HG03439 (cell line): ENCODE results near the gene MAPK10.

Experiments used
- ATAC-seq: cut with Tn5 transposase; IDR thresholded peaks from one replicate; pipeline ENCODE4 v1.9.1; 2021; ENCODE audit warnings: mild to moderate bottlenecking, moderate library complexity; ENCODE audit not compliant: unreplicated experiment

Gene MAPK10

GRCh38 chr4:86280246-86280645 lies 79.6 kb downstream of the MAPK10 start:
- ATAC-seq: no peak

- no peak for ATAC-seq
These were observed 80.4 kb downstream of the MAPK10 start for GRCh38 chr4:86279293-86279960.

- ATAC-seq: no peak
These were observed 81.7 kb downstream of the MAPK10 start for GRCh38 chr4:86278126-86278525.

GRCh38 chr4:86274642-86275041 lies 85.2 kb downstream of the MAPK10 start:
- no peak for ATAC-seq

- no peak for ATAC-seq
These were observed 87.2 kb downstream of the MAPK10 start for GRCh38 chr4:86272669-86273068.

GRCh38 chr4:86271057-86271456 lies 88.8 kb downstream of the MAPK10 start:
- no peak for ATAC-seq

GRCh38 chr4:86269354-86269753 lies 90.5 kb downstream of the MAPK10 start:
- ATAC-seq: no peak

- no peak for ATAC-seq
These were observed 95.6 kb downstream of the MAPK10 start for GRCh38 chr4:86264241-86264640.

- ATAC-seq: no peak
These were observed 98.2 kb downstream of the MAPK10 start for GRCh38 chr4:86261636-86262035.

GRCh38 chr4:86256086-86256485 lies 103.8 kb downstream of the MAPK10 start:
- ATAC-seq: no peak

GRCh38 chr4:86250619-86251018 lies 109.2 kb downstream of the MAPK10 start:
- no peak for ATAC-seq

GRCh38 chr4:86250006-86250405 lies 109.8 kb downstream of the MAPK10 start:
- ATAC-seq: no peak

- ATAC-seq: no peak
These were observed 110.8 kb downstream of the MAPK10 start for GRCh38 chr4:86249074-86249473.

GRCh38 chr4:86247906-86248305 lies 111.9 kb downstream of the MAPK10 start:
- ATAC-seq: no peak

GRCh38 chr4:86247320-86247719 lies 112.5 kb downstream of the MAPK10 start:
- no peak for ATAC-seq

GRCh38 chr4:86243750-86244149 lies 116.1 kb downstream of the MAPK10 start:
- ATAC-seq: no peak

GRCh38 chr4:86242677-86243076 lies 117.2 kb downstream of the MAPK10 start:
- ATAC-seq: no peak

- ATAC-seq: no peak
These were observed 124.3 kb downstream of the MAPK10 start for GRCh38 chr4:86235549-86235948.

- no peak for ATAC-seq
These were observed 126.2 kb downstream of the MAPK10 start for GRCh38 chr4:86233681-86234080.

- no peak for ATAC-seq
These were observed 126.8 kb downstream of the MAPK10 start for GRCh38 chr4:86233090-86233489.

GRCh38 chr4:86223472-86223871 lies 136.4 kb downstream of the MAPK10 start:
- ATAC-seq: peak; percentile 67

- no peak for ATAC-seq
These were observed 138.9 kb downstream of the MAPK10 start for GRCh38 chr4:86221002-86221401.

- ATAC-seq: no peak
These were observed 139.7 kb downstream of the MAPK10 start for GRCh38 chr4:86220121-86220520.
